DMS79 (cell line): ENCODE results near the gene UNC79.
A peak's percentile ranks its signal among the peaks of the same experiment; 100 is the strongest.

Experiments used
- DNase-seq: peaks from one replicate; lab custom pipeline; 2025; lab: John Stamatoyannopoulos, UW

UNC79 gene

DNA sequence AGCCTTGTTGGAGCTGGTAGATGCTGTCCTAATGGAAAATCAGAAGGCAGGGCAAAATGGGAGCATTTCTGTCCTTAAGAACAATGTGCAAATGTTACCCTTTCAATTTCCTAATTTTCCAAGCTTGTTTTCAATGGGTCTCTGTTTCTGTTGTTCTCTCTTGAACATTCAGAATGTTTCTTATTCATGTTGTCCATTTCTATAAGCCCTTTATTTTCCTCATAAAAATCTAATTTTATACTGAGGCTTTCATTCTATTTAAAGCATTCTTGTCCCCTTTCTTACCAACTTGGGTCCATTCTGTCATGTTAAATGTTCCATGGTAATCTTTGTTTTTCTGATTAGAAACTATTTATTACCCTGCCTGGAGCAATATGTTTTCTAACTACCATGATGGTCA is 232.6 kb downstream of the UNC79 start:
- no peak for DNase-seq

DNA sequence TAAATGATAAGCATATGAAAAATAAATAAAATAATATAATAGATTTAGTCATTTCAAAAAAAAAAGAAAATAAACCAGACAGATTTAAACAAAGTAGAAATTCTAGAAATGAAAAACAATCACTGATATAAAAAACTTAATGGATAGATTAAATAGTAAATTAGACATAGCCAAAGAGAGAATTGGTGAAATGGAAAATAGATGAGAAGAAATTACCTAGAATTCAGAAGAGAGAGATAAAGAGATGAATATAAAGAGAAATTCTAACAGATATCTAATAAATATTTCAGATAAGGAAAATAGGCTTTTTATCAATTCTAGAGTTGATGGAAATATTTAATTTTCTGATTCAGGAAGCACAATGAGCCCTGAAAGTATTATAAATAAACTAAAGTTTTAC is 234.4 kb downstream of the UNC79 start:
- DNase-seq: no peak

DNA sequence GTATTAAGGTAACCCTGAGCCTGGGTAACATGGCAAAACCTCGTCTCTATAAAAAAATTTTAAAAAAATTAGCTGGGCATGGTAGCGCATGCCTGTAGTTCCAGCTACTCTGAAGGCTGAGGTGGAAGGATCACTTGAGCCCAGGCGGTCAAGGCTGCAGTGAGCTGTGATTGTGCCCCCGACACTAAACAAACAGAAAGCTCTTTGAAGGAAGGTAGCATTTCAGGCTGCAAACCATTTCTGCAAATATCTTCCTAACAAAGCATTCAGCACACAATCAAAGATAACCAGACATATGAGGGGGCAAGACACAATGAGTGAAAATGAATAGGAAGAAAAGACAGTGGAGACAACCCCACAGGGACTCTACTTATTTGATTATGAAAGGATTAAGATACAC is 238.9 kb downstream of the UNC79 start:
- no peak for DNase-seq

DNA sequence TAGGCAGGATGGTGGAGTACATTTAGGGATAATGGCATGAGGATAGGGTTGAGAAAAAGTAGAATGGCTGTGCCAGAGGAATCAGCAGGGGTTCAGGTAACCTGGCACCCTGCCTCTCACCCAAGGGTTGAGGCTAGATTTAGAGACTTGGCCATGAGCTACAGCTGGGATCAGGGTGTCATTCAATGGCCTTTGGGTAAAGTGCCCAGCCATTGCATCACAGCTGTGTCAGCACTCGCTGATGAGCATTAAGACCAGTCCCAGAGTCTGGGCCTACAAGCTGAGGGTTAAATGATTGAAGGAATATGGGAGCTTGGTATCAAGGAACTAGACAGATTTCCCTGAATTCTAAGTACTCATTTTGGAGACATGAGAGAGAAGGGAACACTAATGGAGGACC is 243.6 kb downstream of the UNC79 start:
- DNase-seq: no peak

DNA sequence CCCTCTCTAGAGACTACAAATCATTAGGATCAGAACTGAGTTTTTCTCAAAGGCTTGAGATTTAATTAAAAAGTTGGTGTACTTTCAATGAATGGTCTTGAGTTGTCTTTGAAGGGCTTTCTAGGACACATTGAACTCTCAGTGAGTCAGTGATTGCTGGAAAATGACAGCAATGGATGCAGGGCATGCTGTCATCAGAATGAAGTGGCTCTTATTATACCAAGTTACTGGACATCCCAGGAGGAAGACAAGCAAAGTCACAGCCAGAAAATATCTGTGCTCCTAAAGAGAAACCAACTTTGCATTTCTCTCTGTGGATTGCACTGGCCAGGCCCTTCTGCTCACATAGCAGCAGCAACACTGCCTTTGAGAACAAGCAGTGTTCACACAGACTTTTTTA is 244.9 kb downstream of the UNC79 start:
- DNase-seq: no peak

DNA sequence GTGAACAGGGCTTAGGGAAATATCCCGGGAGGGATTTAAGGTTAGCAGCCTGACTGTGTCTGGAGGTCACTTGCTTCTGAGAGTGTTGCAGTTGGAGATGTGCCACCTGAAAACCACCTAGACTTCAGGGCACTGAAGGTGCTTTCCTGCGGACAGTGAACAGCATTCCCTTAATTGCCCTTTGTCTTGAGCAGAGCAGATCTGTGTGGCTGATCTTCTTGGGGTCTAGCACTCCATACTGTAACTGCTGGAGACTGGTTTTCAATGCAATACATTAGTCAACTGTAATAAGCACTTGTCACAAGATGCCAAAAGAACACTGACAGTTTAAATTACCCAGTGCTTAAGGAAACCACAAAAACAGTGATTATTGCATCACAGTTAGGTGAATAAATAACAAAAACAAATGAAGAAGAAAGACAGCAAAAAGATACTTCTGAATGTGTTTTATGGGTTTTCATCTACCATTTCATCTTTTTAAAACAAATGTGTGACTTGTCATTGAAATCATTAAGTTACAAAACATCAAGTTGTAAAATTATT is 245.7 kb downstream of the UNC79 start:
- DNase-seq: peak; percentile 81

DNA sequence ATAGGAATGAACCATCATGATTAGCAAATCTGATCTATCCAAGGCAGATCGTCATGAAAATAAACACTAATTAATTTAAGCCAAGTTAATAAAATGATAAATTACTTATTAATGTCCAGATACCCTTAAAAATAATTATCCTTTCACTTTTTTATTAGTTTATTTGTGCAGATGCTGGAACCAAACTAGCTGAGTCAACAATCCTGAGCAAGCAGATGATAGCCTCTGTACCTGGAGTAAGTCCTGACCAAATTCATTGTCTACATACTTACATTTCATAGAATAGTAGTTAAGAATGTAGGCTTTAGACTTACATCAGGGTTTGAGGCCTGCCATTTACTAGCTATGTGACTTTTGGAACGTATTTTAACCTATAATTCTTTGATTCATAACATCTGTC is 251.7 kb downstream of the UNC79 start:
- no peak for DNase-seq

DNA sequence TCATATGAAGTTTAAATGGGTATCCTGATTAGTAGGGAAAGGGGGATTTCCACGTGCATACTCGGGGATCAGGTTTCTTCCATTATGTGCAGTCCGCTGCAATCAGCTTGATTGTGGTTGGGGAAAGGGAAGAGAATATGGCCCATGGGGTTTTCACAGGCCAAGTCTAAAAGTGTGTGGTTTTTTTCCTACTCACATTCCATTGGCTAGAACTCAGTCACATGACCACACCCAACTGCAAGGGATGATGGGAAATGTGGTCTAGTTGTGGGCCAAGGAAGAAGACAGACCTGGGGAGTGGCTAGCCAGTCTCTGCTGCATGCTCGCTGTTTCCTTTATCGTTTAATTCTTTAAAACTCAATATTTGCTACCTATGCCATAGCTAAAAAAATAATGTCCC is 252.5 kb downstream of the UNC79 start:
- no peak for DNase-seq

DNA sequence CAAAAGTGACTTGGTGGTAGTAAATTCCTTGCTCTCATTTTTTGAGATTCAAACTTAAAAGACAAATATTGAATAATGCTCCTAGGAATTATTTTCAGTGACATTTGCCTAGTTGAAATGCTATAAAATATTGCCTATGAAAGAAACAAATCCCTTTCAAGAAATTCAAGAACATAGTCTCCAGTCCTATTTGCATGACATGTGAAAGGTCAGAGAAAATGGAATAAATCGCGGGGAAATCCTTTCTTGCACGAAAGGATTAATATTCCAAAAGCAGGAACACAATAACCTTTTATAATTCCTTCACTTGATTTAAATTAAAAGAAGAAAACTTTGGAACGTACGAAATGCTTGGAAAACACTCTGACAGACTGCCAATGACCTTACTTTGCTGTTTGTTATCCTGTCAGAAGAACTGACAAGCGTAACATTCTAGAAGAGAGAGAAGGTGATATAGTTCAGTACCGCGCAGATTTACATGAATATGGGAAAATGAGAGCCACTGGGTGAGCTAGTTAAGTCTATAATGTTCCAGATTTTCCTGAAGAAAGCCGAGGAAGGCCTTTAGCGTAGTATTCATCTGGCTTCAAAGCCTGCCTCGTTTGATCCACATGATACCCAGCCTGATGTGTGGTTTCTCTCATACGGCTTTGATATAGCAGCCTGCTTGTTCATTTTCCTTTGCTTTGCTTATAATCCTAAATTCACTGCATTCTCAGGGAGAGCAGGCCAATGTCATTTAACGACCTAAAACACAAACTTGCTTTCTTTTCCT is 254.6 kb downstream of the UNC79 start:
- no peak for DNase-seq

DNA sequence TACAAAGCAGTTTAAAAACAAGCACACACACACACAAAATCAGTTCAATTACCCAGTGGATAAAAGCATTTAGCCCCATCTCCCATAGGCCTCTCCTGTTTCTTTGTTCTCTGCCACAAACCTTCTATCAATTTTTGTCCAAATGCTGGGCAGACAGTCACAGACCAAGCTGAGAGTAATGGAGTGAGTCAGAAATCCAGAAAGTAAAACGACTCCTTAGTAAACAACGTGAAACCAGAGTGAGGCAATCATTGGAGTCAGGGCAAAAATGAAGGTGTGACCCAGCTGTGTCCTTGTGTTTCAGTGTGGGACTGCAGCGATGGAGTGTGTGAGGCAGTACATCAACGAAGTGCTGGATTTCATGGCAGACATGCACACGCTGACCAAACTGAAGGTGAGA is 255.5 kb downstream of the UNC79 start:
- no peak for DNase-seq

DNA sequence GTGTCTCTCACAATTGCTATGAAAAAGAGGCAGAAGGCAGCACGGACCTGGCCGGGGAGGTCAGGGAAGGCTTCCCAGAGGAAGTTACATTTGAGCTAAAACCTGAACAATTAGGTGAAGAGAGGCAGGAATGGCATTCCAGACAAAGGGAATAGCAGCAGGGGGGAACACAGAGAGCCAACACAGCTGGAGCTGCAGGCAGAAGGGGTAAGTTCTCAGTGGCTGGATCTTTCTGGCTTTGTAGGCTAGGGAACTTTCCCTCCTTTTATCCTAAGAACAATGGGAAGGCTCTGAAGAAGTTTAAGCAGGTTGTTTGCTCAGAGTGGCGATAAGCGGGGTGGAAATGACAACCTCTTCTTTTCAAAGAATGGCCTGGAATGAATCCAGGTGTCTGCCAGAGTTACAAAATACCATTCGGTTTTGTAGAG is 257.5 kb downstream of the UNC79 start:
- peak; percentile 37 for DNase-seq

DNA sequence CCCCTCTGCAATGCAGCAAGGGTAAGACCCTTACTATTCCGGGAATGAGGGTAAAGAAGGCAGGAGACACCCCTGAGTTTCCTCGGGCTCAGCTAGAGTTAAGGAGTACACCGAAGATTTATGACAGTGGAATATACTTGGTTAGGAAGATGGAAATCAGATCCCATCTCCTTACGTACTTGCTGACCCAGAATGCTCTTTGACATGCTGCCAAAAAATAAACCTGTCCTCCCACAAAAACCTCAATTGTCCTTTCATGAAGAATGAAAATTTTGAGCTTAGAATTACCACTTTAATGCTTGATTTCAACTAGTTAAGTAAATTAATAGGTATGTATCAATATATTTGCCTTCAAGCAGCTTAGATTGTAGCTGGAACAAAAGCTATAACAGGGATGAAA is 258.1 kb downstream of the UNC79 start:
- DNase-seq: peak; percentile 40

DNA sequence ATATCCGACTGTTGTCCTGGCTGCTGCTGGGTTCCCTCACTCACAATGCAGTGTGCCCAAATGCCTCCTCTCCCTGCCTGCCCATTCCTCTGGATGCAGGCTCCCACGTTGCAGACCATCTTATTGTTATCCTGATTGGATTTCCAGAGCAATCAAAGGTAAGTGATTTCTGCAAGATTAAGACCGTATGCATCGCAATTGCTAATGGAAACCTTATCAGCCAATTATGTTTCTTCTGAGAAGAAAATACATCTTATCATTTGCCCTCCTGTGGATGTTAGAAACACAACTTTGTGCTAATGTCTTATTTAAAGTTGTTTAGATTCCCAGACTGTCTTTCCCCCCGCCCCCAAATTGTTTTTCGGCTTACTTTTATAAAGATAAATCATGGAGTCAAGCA is 259.4 kb downstream of the UNC79 start:
- DNase-seq: no peak

DNA sequence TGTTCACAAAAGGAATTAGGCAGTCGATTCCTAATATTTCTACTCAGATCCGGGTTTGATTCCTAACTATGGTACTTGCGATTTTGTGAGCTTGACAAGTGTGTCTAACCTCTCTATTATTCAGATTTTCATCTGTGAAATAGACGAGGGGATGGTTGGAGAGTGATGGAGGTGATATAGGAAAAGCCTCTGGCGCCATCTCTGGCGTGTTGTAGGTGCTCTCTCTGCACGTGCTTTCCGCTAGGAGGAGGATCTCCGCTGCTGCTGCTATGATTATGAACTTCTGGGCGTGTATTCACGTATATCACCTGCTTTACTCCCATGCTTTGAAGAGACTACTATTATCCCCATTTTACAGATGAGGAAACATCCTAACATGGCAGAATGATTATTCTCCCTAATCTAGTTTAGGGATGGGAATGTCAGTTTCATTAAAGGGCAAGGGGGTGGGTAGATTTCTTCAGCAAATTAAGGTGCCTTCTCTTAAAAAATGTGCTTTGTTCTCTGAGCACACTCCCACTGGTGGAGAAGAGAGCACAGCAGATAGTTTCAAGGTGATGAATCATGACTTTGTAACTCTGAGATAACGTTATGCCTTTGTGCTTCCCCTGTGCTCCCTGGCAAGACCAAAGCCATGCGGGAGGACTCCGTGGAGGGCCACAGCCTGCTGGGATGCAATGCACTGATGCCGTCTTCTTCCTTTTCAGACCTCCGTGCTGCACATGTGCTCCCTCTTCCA is 260.5 kb downstream of the UNC79 start:
- no peak for DNase-seq

DNA sequence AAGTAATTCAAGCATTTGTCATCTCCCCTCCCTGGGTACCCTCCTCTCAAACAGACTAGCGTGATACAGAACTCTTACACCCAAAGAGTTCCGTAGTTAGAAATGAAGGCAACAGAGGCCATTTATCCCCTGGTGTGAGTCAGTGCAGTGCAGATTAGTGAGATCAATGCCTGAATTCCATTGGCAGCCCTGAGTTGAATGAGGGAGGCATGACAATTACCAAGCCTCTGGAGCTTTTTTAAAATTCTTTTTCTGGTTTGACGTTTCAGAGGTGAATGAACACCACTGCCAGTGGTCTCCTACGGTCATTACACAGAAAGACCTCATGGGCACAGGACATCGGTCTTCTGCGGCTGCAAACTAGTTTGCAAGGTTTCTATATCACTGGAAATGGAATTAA is 263.2 kb downstream of the UNC79 start:
- no peak for DNase-seq

DNA sequence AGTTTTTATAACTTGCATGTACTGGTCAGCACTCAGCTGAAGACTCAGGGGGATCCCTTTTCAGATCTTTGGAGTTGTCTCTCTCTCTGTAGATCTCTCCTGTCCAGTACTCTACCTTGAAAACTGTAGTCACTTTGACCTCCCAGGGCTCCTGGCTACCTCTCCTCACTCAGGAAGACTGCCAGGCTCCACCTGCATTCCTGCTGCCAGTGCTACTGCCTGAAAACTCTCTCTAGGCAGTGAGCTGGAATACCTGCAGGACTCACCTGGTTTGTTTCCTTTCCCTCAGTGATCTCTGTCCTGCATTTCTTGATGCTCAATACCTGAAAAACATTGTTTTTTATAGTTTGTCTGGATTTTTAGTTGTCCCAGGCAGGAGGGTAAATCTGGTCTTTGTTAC is 270.2 kb downstream of the UNC79 start:
- no peak for DNase-seq

DNA sequence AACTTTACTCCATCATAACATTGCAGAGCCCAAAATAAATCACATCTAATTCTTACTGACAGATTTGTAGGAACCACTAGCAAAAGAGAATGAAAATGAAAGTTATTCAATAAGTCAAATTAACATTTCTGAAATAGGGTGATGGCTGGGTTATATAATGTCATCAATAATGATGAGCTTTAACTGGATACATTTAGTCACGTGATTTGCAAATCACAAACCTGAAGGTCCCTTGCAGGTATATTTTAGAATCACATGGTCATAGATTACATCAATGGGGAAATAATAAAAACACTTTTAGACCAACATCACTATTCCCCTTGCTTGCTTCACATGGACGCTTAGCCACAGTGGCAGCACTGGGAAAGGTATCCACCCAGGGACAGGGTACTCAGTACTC is 270.8 kb downstream of the UNC79 start:
- no peak for DNase-seq

DNA sequence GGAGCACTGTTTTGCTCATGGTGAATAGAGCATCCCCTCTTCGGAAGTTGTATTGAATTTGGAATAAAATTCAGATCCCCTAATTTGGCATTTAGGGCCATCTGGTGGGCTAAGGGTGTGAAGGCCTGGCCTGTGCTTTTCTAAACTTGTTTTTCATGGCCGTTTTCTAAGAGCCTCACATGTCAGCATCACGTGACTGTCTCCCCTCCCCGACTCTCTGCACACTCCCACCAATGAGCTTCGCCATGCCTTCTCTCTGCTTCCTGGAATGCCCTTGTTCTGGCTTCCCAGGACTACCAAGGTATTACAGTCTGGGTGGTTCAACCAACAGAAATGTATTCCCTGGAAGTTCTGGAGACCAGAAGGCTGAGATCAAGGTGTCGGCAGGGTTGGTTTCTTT is 272.2 kb downstream of the UNC79 start:
- DNase-seq: no peak

DNA sequence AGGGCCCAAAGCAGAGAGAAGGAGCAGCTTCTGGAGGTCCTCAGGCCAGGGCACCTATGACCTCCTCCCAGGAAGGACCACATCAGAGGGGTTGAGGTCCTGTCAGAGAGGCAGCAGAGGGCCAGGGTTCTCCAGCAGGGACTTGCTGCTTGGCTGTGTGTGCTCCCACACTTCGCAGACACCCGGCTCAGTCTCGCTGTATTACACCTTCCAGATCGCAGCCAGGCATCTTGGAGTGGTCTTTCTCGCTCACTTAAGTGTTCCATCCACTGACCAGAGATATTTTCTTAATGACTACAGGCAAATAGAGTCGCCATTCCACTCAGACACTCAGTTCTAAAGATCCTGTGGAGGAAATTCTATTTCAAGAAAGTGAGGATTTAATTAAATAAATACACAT is 273.2 kb downstream of the UNC79 start:
- no peak for DNase-seq

DNA sequence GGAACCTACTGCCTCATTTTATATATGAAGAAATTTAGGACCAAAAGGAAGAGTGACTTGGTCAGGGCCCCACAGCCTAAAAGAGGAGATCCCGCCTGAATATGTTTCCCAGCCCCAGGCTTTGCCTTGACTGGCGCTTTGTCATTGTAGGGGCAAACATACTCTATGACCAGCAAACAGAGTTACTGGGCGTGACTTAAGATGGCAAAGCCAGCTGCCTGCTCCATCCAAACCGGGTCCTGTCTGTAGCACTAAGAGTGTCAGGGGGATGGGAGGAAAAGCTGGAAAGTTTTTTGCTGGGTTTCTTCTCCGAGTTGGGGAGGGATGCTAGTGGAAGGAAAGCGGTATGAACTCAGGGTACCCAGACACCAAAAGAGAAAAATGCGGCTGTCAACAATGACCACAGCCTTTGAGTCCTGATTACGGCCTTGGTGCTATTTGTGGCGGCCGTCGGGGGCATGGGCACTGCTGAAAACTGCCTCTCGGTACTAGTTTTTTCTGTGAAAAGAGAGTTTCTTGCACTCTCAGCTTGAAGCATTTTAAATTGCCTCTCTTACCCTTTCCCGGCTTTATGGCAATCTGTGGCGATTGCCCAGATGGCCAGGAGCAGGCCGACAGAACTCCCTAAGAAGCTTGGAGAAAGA is 274.9 kb downstream of the UNC79 start:
- no peak for DNase-seq

DNA sequence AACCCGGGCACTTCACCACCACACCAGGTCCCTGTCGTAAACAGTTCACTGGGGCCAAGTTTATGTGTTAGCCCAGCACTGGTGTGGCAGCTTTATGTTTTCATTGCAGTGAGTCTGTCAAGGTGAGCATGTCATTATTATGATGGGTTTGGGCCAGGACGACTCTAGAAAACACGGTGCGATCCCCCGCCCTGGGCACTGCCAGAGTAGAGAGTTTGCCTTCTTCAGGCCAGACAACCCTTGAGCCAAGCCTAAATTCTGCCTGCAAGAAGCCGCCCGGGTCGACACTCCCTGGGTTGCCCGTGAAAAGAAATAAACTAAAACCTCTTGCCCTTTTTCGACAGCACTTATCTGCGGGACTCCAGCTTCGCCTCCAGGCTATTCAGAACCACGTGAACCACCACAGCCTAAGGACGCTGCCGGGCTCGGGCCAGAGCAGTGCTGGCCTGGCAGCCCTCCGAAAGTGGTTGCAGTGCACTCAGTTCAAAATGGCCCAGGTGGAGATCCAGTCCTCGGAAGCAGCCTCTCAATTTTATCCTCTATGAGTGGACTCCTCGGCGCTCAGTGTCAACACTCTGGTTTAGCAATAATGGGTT is 275.7 kb downstream of the UNC79 start:
- DNase-seq: peak; percentile 88

DNA sequence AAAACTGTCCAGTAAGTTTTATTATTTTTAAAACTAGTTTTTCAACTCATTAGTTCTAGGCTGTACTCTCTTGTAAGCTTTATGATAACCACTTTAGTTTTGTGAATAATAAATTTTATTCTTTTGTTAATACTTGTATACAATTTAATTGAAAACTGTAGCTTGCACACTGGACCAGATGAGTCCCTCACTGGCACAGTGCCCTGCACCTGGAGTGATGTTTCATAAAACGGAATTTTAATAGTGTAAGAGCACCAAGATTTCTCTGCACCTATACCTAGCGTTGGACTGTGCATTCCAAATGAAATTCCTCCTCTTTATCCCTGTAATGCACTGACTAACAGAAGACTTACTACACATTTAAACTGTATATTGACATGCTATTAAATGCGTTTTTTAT is 276.7 kb downstream of the UNC79 start:
- DNase-seq: peak; percentile 46
